NB4 (cell line): Measurements from ENCODE around the gene MAP2K7.
A peak's percentile ranks its signal among the peaks of the same experiment; 100 is the strongest.

Experiments used
- DNase-seq: peaks from one replicate; pipeline ENCODE4 v3.0.0; 2010; ENCODE audit warnings: low read depth
- H3K4me3 ChIP-seq: one replicate; pipeline ENCODE4 v1.5.1; 2011; ENCODE audit warnings: mild to moderate bottlenecking, low read depth, low read length, moderate library complexity
- CTCF ChIP-seq: IDR thresholded peaks from one replicate; pipeline ENCODE4 v1.5.1; 2012; ENCODE audit warnings: low read depth, low read length
- MAX ChIP-seq: IDR thresholded peaks from 2 replicates; pipeline ENCODE4 v1.6.1; 2011; ENCODE audit warnings: low read depth, low read length
- MYC ChIP-seq: IDR thresholded peaks from 2 replicates; pipeline ENCODE4 v1.6.1; 2011; ENCODE audit warnings: low read depth, low read length
- POLR2A ChIP-seq: IDR thresholded peaks from 2 replicates; pipeline ENCODE4 v1.6.1; 2011; ENCODE audit warnings: mild to moderate bottlenecking; ENCODE audit not compliant: insufficient read length; ENCODE audit errors: extremely low read depth

MAP2K7 gene

GRCh38 chr19:7961920-7962626 lies 58.4 kb downstream of the MAP2K7 start:
- TF ChIP-seq CTCF (no peak), MYC (no peak), POLR2A (no peak), MAX (no peak)
- DNase-seq: peak; percentile 27
- H3K4me3 ChIP-seq: no peak overlapping the region

DNA sequence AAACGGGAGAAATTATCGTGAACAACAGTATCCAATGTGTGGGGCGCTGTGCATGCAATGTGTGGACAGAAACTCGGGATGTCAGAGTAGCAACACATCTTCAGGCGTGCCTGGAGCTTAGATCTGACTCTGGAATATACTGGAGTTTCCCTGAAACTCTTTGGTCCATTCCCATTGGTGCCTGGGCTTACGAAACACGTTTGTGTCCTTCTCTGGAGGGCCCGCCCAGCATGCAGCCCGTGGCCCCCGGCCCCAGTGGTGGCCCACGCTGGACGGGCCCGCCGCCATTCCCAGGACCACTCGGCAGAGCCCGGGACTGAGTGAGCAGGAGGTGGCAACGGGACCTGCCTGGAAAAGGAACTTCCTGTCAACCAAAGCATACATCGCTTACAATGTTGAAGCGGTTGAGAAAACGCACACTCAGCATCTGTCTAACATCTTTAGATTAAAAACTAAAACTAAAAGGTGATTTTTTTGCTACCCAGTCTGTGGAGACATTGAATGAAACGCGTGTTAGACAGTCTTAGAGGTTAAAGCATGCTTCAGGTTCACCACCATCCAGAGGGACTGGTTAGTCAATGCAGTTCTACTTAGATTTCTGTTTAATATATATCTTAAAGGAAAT lies 59.1 kb downstream of the MAP2K7 start:
- H3K4me3 ChIP-seq: no peak overlapping the region
- TF ChIP-seq POLR2A: no peak
- no peak for TF ChIP-seq CTCF
- no peak for TF ChIP-seq MAX
- TF ChIP-seq MYC: no peak
- no peak for DNase-seq

- TF ChIP-seq MAX (no peak), CTCF (no peak), POLR2A (no peak), MYC (no peak)
- DNase-seq: no peak
- H3K4me3 ChIP-seq: no peak overlapping the region
These were observed 59.9 kb downstream of the MAP2K7 start for GRCh38 chr19:7963566-7963965.
